Peyer's patch (tissue), 4 donors: ENCODE results near the gene TBC1D7.

Source experiments
- POLR2A ChIP-seq, 2 donors: fragments of 450-650 bp; IDR thresholded peaks; one replicate each; pipeline ENCODE4 v1.5.1; 2017; ENCODE audit warnings: antibody characterized with exemption in 2 of 2, mild to moderate bottlenecking in 2 of 2, moderate library complexity in 2 of 2
- TF ChIP-seq, protein P1 (sequence below), 6 experiments: fragments of 450-650 bp in 4 of 6; fragments of 200-600 bp in 2 of 6; sonication (generic) in 1 of 6; IDR thresholded peaks; one replicate each; pipeline ENCODE4 v1.5.1; 2017 to 2019; ENCODE audit warnings: antibody characterized with exemption in 6 of 6, mild to moderate bottlenecking in 3 of 6, moderate library complexity in 1 of 6

DNA sequence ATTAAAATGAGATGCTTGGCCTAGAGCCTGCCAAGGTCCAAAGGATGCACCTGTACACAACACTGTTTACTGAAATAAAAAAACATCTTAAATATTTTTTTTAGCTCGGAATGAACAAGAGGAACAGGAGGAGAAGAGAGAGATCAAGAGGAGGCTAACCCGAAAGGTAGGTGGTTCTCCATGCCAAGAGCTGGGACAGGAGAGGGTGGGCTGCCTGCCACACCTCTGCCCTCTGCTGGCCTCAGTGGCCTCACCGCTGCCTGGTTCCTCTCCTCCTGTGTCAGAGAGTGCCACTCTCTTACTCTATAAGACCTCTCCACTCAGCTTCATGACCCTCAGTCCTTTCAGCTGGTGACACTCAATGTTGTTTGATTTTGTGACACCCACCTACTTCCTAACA, 50.2 kb downstream of the TBC1D7 start:
- TF ChIP-seq POLR2A (IDR thresholded peaks at IDR 0.05): no peak
- TF ChIP-seq, protein P1, sequence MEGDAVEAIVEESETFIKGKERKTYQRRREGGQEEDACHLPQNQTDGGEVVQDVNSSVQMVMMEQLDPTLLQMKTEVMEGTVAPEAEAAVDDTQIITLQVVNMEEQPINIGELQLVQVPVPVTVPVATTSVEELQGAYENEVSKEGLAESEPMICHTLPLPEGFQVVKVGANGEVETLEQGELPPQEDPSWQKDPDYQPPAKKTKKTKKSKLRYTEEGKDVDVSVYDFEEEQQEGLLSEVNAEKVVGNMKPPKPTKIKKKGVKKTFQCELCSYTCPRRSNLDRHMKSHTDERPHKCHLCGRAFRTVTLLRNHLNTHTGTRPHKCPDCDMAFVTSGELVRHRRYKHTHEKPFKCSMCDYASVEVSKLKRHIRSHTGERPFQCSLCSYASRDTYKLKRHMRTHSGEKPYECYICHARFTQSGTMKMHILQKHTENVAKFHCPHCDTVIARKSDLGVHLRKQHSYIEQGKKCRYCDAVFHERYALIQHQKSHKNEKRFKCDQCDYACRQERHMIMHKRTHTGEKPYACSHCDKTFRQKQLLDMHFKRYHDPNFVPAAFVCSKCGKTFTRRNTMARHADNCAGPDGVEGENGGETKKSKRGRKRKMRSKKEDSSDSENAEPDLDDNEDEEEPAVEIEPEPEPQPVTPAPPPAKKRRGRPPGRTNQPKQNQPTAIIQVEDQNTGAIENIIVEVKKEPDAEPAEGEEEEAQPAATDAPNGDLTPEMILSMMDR (IDR thresholded peaks at IDR 0.05): peak in 1 of 6 experiments; percentile 30
